Raji (cell line): ENCODE measurements around the gene B3GNT7.

Experiments
- POLR2A ChIP-seq: IDR thresholded peaks from 2 replicates; pipeline ENCODE4 v1.6.1; 2011; ENCODE audit warnings: low read depth, low read length, control low read depth; ENCODE audit not compliant: insufficient read depth

B3GNT7 gene

DNA sequence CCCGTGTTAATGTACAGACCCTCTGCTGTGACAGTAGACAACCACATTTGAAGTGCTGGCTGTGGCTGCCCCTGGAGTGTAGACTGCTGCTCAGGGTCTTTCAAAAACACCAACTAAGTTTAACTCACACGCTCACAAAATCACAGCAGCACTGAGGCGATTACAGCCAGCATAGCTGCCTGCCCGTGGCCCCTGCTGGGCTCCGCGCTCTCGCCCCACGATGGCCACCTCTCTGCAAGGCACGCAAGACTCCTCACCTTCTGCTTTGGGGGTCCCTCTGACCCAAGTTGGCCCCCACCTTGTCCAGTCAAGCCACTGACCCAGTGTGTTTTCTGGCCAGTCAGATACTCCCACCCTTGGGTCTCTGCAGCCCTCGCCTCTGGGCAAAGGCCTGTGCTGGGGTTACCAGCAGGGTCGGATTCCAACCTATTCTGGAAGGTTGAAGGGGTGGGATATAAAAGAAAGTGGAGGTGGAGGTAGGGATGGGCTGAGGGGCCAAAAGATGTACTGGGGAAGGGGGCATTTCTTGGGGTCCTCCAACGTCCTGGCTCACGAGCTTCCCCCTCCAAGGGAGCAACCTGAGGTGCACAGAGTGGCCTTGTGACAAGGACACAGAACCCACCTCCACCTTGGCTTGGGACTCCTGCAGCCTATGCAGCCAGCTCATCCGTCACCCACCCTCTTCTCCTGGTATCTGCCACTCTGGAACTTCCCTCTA lies 2.9 kb upstream of the B3GNT7 start:
- no peak for TF ChIP-seq POLR2A

DNA sequence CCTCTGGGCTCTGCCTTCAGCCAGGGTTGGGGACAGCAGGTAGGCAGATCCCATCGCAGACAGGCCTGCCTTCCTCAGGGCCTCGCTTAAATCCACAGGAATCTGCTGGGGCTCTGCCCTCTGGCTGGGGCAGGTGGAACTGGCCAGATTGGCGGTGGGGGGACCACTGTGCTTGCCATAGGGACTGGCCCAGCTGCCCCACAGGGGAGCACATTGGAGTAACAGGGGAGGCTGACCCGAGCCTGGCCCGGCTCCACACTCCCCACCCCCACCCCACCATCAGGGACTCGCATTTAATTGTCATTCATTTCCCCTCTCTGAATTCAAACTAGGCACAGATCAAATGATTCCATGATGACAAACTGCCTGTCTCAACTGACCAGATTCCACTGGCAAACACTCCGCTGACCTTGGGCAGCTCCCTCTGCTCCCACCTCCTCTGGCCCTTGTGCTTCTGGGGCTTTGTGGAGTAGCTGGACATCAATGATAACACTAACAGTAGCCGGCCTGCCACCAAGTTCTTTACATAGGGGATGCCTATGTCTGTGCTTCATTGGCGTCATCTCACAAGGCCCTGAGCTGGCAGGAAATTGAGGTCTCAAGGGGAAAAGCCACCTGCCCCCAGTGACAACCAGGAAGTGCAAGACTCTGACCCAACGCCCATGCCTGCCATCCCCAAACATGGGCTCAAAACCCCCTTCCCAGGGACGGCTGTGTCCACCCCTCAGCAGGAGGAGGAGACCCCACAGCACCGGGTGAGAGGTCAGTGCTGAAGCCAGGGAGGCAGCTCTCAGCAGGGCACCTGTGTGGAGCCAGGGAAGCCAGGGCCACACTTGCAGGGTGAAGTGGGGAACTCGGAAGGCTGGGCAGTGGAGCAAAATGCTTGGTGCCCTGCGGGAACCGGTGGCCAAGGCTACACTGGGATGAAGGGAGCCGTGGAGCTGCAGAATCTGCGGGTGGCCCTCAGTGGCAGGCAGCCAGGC lies 2.1 kb upstream of the B3GNT7 start:
- peak; percentile 67 for TF ChIP-seq POLR2A

DNA sequence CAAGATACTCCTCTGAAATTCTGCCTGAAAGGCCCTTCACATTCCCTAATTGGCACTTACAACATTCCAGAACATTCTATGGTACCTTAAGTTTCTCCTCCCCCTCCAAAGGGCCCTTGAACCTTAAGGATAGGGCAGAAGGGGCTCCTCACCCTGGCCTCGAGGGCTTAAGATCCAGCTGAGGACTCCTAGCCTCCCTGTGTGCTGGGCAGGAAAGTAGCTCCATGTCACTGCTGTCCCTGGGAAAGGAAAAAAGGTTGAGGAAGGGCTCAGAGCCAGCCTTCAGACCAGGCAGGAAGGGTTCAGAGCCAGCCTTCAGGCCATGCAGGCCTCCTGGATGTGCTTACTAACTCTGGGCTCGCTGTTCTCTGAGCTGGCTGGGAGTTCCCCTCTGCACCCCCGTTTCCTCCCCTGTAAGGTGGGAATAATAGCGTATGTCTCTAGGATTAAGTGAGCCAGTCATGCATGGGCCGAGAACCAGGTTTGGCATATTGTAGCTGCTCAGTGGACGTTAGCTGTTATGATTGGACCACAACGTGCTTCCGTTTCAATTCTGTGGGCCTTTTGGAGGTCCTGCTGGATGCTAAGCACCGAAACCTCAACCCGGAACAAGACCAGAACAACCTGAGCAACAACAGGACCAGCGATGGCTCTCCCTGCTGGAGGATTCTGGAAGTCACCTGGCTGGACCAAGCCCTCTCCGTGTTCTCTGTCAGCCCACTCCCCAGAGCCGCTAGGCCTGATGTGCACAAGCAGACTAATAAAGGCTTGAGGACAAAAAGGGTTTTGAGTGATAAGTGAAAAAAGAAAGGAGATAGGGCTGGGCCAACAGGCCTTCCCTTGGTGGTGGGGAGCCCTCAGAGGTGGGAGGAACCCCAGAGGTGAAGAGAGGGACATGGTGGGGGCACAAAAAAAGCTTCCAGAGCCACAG lies 1.0 kb upstream of the B3GNT7 start:
- TF ChIP-seq POLR2A, result peak; percentile 36; the same call in 1 of the 2 replicates

DNA sequence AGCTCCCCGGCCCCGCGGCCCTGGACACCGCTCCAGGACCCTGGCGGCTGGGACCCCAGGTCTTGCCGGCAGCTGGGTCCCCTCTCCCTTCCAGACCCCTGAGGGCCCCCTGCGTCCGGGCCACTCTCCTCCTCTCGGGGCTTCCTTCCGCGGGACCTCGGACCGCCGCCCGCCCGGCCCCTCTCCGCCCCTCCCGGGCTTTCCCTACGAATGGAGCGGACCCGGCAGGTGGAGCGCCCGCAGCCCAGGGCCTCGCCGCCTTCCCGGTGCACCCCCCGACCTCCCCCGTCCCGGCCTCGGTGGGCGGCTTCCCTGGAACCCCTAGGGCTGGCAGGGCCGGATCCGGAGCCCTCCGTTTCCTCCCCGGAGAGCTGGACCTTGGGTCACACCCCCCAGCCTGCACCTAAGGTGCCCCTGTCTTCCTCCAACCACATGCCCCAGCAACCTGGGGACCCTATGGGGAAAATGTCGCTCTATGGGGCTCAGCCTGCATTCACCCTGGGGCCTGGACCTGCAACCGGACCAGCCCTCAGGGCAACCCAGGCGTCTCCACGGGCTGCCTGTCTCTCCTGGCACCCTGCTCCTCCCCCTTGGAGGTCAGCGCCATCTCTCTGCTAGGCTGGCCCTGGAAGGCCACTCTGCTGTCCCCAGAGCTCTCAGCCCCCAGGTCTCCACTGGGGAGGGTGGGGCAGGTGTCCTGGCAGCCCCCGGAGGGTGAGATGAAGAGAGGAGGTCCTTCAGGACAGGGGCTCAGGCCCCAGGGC lies 730 bp downstream of the B3GNT7 start:
- no peak for TF ChIP-seq POLR2A

DNA sequence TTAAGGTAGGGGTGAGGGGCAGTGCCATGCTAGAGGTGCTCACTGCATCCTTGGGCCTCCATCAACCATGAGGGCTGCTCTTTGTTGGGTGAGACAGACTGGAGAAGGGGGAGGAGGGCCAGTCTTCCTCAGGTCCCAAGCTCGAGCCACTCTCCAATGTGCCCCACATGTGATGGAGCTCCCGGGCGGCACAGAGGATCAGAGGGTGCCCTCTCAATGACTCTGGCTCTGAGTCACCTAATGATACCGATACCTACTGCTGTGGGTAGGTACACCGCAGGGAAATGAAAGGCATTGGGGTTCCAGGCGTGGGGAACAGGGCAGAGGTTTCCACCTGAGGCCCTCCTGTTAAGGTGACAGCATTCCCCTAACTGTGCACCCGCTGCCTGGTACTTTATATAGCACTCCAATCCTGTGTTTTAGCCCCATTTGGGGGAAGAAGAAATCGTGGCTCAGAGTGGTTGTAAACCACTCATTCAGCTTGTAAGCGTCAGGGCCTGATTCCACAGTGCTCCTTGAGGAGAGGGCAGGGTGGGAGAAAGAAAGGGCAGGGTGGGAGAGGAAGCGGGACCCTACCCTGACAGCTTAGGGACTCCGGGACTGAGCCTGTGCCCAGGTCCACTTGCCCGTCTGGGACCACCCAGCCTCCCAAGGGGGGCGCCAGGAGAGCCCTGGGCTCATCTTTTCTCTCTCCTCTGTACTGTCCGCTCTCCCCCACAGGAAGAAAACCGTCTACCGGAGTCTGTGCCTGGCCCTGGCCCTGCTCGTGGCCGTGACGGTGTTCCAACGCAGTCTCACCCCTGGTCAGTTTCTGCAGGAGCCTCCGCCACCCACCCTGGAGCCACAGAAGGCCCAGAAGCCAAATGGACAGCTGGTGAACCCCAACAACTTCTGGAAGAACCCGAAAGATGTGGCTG lies 1.8 kb downstream of the B3GNT7 start:
- no peak for TF ChIP-seq POLR2A

DNA sequence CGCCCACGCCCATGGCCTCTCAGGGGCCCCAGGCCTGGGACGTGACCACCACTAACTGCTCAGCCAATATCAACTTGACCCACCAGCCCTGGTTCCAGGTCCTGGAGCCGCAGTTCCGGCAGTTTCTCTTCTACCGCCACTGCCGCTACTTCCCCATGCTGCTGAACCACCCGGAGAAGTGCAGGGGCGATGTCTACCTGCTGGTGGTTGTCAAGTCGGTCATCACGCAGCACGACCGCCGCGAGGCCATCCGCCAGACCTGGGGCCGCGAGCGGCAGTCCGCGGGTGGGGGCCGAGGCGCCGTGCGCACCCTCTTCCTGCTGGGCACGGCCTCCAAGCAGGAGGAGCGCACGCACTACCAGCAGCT lies 2.4 kb downstream of the B3GNT7 start:
- TF ChIP-seq POLR2A, result no peak

DNA sequence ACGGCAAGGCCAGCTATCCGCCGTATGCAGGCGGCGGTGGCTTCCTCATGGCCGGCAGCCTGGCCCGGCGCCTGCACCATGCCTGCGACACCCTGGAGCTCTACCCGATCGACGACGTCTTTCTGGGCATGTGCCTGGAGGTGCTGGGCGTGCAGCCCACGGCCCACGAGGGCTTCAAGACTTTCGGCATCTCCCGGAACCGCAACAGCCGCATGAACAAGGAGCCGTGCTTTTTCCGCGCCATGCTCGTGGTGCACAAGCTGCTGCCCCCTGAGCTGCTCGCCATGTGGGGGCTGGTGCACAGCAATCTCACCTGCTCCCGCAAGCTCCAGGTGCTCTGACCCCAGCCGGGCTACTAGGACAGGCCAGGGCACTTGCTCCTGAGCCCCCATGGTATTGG lies 3.1 kb downstream of the B3GNT7 start:
- TF ChIP-seq POLR2A, result no peak

DNA sequence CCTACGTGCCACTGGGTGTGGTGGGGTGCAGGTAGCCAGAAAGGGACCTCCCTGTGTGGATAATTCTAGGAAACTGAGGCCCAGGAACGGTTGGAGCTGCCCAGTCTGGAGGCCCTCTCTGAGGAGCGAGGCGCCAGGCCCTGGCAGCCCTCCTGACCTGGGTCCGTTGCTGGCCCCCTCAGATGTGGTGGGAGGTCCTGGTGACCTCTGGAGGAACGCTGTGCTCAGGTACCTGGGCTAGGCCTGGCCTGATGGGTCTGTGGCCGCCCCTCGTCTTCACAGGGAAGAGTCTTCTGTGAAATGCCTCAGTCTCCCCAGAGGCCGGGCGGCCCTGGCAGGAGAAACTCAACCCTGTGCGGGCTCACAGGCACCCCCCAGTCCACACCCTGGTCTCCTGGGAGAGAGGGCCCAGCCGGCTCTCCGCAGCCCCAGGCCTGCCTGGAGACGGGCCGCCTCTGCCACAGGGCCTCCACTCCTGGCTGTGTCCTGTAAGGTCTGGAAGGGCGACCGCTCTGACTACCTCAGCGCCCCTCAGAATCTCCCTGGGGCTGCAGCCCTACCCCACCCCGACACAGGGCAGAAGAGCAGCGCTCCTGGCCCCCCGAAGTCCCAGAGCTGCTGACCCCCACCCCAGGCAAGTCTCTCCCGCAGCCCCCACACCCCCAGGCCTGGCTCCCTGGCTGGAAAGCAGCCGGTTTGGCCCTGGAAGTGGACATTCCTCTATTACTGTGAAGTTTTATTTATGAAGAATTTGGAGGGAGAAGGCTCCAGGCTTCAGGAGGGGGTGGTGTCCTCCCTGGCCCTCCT lies 3.7 kb downstream of the B3GNT7 start:
- no peak for TF ChIP-seq POLR2A

DNA sequence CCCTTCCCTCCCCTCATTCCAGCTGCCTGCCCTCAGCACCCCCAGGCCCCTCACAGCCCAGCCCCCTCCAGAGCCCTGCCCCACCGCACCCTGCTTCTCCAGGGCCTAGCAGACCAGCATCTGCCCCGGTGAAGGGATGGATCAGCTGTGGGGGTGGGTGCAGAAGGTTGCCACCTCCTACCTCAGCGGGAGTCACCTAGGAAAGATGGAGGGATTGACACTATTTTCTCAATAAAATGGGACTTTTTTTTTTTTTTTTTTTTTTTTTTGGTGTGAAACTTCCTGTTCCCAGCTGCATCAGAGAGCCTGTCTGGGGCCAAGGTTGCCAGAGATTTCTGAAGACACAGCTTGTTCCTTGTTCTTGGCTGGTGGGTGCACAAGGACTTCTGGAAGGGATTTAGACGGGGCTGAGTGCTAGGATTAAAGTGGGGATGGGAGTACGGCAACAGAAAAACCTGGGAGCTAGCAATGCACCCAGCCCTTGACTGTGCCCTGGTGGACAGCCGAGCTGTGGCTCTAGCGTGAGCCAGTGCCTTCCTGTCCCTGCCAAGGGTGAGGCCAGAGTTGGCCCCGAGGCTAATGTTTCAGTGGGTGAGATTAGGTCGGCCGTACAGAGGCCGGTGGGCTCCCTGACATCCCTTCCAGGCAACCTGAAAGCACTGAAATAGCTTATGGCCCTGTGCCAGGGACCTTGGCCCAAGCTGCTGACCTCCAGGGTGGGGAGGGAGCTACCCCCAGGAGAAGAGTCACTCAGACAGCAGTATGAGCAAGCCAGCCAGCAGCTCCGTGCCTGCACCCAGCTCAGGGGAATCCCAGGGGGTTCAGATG lies 4.6 kb downstream of the B3GNT7 start:
- no peak for TF ChIP-seq POLR2A

DNA sequence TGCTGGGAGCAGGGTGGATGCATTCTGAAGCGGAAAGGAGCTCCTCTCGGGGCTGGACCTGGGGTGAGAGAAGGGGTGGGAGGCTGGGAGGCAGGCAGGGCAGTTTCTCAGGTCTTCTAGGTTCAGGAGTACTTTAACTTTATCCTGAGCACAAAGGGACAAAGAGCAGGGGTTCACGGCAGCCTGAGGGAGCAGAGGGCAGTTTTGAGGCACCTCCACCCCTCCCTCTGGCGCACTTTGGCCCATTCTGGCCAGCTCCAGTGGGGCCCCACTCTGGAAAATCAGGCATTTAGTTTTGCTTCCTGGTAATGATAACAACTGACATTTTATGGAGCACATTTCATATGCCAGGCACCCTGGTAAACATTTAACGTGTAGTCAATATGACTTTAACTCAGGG lies 14.3 kb downstream of the B3GNT7 start:
- TF ChIP-seq POLR2A, result no peak

DNA sequence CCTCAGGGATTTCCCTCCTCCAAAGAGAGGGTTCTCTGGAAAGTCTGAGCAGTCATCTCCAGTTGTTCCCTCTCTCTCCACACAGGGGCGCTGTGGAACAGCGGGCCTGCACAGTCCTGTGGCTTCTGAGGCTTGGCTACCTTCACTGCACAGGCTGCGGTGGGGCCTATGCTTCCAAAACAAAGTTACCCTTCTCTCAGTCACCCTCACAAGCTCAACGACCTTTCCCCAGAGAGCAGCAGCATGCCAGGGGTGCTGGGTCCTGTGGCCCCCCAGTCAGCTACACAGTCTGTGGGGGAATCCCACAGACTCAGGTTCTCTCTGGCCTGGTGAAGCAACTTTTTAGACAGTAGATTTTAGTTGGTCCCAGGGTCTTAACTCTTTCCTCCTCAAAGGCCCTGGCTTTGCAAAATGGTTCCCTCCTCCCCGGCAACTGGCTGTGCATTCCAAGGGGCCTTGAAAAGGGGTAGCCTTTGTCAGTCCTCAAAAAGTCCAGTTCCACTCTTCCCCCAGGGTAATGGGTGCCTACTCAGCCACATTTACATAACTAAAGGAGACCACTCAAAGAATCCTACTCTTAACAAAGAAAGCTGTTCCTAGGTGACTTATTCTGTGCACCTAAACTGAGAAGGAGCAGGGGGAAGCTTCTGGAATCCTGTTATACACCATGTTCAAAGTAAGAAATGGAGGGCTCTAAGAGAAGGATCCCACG lies 14.9 kb downstream of the B3GNT7 start:
- no peak for TF ChIP-seq POLR2A
